Vagina (tissue), 2 donors: ENCODE measurements around the gene TRPM4. TPM values are rescaled to one million over a fixed set of nuclear protein-coding genes. Genes with fewer than 3 reads are reported as not detected.

ENCODE experiments used
- DNase-seq, 2 donors: peaks; one replicate each; pipeline ENCODE4 v3.0.0-alpha.2; 2017; ENCODE audit errors: extremely low spot score in 2 of 2
- H3K27ac ChIP-seq: fragments of 200-600 bp; sonication (generic); one replicate; pipeline ENCODE4 v1.5.1; 2019
- H3K27me3 ChIP-seq: fragments of 200-600 bp; sonication (generic); one replicate; pipeline ENCODE4 v1.5.1; 2019
- H3K36me3 ChIP-seq, 2 donors: fragments of 200-600 bp; sonication (generic); one replicate each; pipeline ENCODE4 v1.5.1; 2017 to 2019
- H3K4me1 ChIP-seq: fragments of 200-600 bp; sonication (generic); one replicate; pipeline ENCODE4 v1.5.1; 2019
- H3K4me3 ChIP-seq, 2 donors: fragments of 200-600 bp; sonication (generic); 1 replicate in 1 of 2; 2 replicates in 1 of 2; pipeline ENCODE4 v1.5.1; 2016 to 2019
- H3K9me3 ChIP-seq: fragments of 200-600 bp; sonication (generic); one replicate; pipeline ENCODE4 v1.5.1; 2019
- POLR2A ChIP-seq, 2 donors: fragments of 450-650 bp; IDR thresholded peaks; one replicate each; pipeline ENCODE4 v1.6.1; 2017; ENCODE audit warnings: antibody characterized with exemption in 2 of 2, mild to moderate bottlenecking in 2 of 2, moderate library complexity in 2 of 2
- POLR2AphosphoS5 ChIP-seq, 2 donors: sonication (generic); formaldehyde crosslinking; IDR thresholded peaks; one replicate each; pipeline ENCODE4 v1.9.0; 2017; ENCODE audit warnings: antibody characterized with exemption in 2 of 2, mild to moderate bottlenecking in 2 of 2, low read depth in 1 of 2; ENCODE audit not compliant: insufficient read depth in 1 of 2
- intact Hi-C: fragments of 100-400 bp; cut with DNase I; formaldehyde crosslinking; loops from one replicate; pipeline ENCODE4 v1.15.1; 2023
- total RNA-seq: library from RNA; depleted of rRNA; stranded (reverse); fragments of >200 nt; gene quantifications from one replicate; pipeline ENCODE4 v1.2.3, GENCODE V29; 2016
- TF ChIP-seq, protein P1 (sequence below), 3 experiments: fragments of 450-650 bp in 2 of 3; fragments of 200-600 bp in 1 of 3; sonication (generic) in 1 of 3; IDR thresholded peaks; one replicate each; pipeline ENCODE4 v1.5.1; 2017 to 2019; ENCODE audit warnings: antibody characterized with exemption in 3 of 3, mild to moderate bottlenecking in 2 of 3, moderate library complexity in 2 of 3

The TRPM4 gene
- total RNA-seq, 1 donor from 2014 or later: 22.8 TPM

DNA sequence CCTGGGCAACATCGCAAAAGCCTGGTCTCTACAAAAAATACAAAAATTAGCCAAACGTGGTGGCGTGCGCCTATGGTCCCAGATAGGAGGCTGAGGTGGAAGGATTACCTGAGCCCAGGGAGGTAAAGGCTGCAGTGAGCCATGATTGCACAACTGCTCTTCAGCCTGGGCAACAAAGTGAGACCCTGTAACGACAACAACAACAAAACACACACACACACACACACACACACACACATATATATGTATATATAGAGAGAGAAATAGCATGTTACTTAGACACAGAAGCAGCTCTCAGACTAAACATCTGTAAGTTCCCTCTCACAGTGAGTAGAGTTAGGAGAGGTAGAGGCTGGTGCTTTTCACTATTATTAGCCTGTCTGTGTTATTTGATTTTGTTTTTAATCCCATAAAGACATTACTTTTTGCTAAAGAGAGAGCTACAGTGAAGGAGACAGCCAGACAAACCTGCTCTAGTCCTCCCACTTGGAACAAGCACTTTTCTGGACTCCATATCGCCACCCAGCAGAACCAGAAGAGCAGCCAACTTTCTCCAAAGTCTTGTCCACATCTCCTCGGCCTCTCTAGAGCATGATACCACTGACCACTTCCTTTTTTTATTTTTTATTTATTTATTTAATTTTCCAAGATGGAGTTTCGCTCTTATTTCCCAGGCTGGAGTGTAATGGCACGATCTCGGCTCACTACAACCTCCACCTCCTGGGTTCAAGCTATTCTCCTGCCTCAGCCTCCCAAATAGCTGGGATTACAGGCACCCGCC, 46.2 kb upstream of the TRPM4 start:
- H3K27ac ChIP-seq: no peak overlapping the region
- intact Hi-C loops: no loop called here
- TF ChIP-seq POLR2A (IDR thresholded peaks at IDR 0.05) (no peak), POLR2AphosphoS5 (IDR thresholded peaks at IDR 0.05; ENCODE audit: insufficient read depth in 1 of 2, low read depth in 1 of 2) (no peak)
- TF ChIP-seq, protein P1, sequence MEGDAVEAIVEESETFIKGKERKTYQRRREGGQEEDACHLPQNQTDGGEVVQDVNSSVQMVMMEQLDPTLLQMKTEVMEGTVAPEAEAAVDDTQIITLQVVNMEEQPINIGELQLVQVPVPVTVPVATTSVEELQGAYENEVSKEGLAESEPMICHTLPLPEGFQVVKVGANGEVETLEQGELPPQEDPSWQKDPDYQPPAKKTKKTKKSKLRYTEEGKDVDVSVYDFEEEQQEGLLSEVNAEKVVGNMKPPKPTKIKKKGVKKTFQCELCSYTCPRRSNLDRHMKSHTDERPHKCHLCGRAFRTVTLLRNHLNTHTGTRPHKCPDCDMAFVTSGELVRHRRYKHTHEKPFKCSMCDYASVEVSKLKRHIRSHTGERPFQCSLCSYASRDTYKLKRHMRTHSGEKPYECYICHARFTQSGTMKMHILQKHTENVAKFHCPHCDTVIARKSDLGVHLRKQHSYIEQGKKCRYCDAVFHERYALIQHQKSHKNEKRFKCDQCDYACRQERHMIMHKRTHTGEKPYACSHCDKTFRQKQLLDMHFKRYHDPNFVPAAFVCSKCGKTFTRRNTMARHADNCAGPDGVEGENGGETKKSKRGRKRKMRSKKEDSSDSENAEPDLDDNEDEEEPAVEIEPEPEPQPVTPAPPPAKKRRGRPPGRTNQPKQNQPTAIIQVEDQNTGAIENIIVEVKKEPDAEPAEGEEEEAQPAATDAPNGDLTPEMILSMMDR (IDR thresholded peaks at IDR 0.05): no peak

DNA sequence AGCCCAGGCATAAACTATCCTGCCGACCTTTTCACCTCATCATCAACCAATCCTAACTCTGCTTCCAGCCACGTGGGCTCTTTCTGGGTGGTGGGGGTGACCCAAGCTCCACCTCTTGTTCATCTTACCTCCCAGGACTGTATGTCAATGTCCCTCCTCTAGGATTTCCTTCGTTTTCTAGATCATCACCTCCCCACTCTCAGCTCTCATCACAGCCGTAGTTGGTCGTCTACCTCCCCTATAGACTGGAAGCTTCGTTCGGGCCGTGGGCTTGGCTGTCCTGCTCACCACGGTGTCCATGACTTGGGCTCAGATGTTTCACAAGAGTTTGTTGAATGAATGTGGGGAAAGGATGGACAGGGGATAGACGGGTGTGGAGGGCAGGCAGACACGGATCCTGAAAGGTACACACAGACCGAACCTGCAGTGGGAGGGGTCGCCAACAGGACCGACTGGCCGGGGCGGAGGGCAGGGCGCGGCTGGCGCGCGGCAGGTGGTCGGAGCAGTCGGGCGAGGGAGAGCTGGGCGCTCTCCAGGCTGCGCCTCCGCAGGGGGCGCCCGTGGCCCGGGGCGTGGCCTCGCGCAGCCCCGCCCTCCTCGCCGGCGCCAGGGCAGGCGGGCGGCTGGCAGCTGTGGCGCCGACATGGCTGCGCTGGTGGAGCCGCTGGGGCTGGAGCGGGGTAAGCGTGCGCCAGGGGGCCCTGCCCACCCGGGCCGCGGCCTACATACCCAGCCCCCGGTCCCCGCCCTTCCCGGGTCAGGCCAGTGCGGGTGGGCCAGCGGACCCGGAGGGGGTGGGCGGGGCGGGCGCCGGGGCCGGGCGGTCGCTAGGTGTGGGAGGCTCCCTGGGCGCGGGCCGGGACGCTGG, 43.6 kb upstream of the TRPM4 start, which contains the start of gene LIN7B:
TSS of gene LIN7B (plus strand) at position 609 of the 868 bp plus-strand sequence. CDS start at position 644, 35 bp downstream.
- H3K27ac ChIP-seq: peak within 1 kb of the TSS; percentile 83
- H3K4me3 ChIP-seq: peak within 1 kb of the TSS; percentile 72 to 88
- no peaks in the 10 kb centered on the region for H3K27me3 ChIP-seq
- intact Hi-C loops: no loop called here
- TF ChIP-seq POLR2A (IDR thresholded peaks at IDR 0.05) (peak in 1 of 2 donors; percentile 12), POLR2AphosphoS5 (IDR thresholded peaks at IDR 0.05; ENCODE audit: insufficient read depth in 1 of 2, low read depth in 1 of 2) (no peak)
- TF ChIP-seq, protein P1 (IDR thresholded peaks at IDR 0.05): peak in 1 of 3 experiments; percentile 54
- no peaks in the 10 kb centered on the region for H3K9me3 ChIP-seq
- peaks cover 0 to under 1% of the 10 kb centered on the region in 2 donors for H3K36me3 ChIP-seq
- H3K4me1 ChIP-seq: peaks cover 34% of the 10 kb centered on the region
- no peak for DNase-seq

More for the DNA sequence above, 46.2 kb upstream of the TRPM4 start:
- peaks cover 20% of the 10 kb centered on the region for H3K4me1 ChIP-seq
- no peak for DNase-seq
- no peaks in the 10 kb centered on the region for H3K27me3 ChIP-seq
- peaks cover 0 to 23% of the 10 kb centered on the region in 2 donors for H3K36me3 ChIP-seq
- no peaks in the 10 kb centered on the region for H3K9me3 ChIP-seq
- H3K4me3 ChIP-seq: no peak overlapping the region

DNA sequence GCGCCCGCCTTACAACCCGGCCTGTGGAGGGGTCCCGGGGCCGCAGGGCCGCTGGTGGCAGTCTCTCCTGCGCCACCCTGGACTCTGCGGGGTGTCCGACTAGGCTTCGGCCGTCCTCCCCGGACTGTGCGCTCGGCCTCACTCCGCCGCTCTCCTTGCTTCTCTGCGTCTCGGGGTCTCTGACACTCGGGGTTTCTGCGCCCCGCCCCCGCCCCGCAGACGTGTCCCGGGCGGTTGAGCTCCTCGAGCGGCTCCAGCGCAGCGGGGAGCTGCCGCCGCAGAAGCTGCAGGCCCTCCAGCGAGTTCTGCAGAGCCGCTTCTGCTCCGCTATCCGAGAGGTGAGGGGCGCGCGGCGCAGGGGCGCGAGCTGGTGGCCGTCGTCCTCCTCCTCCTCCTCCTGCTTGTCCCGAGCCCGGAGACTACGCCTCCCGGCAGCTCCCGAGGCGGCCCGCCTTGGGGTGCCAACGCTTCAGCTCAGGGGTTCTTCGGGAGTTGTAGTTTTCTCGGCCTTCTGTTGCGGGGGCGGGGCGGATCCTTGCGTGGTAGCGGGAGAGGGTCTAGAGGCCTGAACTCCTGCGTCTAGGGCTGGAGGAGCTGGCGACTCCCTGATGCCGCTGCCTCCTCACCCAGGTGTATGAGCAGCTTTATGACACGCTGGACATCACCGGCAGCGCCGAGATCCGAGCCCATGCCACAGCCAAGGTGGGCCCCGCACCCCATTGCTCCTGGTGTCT, 42.8 kb upstream of the TRPM4 start:
- no peak for DNase-seq
- peaks cover 39% of the 10 kb centered on the region for H3K4me1 ChIP-seq
- peak overlapping the region; percentile 83 for H3K27ac ChIP-seq
- no peaks in the 10 kb centered on the region for H3K36me3 ChIP-seq
- intact Hi-C loops: no loop called here
- H3K9me3 ChIP-seq: no peaks in the 10 kb centered on the region
- peak overlapping the region; percentile 72 to 88 for H3K4me3 ChIP-seq
- H3K27me3 ChIP-seq: no peaks in the 10 kb centered on the region
- TF ChIP-seq POLR2A (IDR thresholded peaks at IDR 0.05): no peak
- TF ChIP-seq POLR2AphosphoS5 (IDR thresholded peaks at IDR 0.05; ENCODE audit: insufficient read depth in 1 of 2, low read depth in 1 of 2): peak in 1 of 2 donors; percentile 75

DNA sequence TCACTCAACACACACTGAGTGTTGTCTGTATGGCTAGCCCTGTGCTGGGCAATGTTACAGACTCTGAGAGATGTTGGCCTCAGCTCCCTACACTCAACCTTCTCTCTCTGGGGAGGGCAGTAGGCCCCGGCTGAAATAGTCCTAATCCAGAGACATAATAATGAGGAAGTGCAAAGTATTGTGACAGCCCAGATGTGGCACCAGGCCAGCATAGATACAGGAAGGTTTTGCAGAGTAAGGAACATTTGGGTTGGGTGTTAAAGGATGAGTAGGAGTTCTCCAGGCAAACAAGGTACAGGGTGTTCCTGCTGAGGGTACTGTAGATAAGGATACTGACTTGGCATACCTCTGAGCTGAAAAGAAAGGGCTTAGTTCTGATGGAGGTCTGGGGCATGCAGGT, 41.0 kb upstream of the TRPM4 start:
- Histone ChIP-seq H3K27ac (no peak overlapping the region), H3K36me3 (no peaks in the 10 kb centered on the region), H3K27me3 (no peaks in the 10 kb centered on the region), H3K4me1 (peaks cover 42% of the 10 kb centered on the region), H3K4me3 (no peak overlapping the region), H3K9me3 (no peaks in the 10 kb centered on the region)
- intact Hi-C loops: no loop called here
- TF ChIP-seq, protein P1 (IDR thresholded peaks at IDR 0.05): no peak
- TF ChIP-seq POLR2A (IDR thresholded peaks at IDR 0.05): no peak
- no peak for TF ChIP-seq POLR2AphosphoS5 (IDR thresholded peaks at IDR 0.05; ENCODE audit: insufficient read depth in 1 of 2, low read depth in 1 of 2)
- DNase-seq: peak in 1 of 2 donors; percentile 72
